DMS53 (cell line): Measurements from ENCODE around the gene ARID4A.
"Not testable (repeated sequence)": the region's sequence is repeated elsewhere in the genome, so short reads cannot be mapped to it uniquely, and the experiment has no call there.

Experiments used
- DNase-seq: peaks from one replicate; lab custom pipeline; 2025; lab: John Stamatoyannopoulos, UW

The ARID4A gene

DNA sequence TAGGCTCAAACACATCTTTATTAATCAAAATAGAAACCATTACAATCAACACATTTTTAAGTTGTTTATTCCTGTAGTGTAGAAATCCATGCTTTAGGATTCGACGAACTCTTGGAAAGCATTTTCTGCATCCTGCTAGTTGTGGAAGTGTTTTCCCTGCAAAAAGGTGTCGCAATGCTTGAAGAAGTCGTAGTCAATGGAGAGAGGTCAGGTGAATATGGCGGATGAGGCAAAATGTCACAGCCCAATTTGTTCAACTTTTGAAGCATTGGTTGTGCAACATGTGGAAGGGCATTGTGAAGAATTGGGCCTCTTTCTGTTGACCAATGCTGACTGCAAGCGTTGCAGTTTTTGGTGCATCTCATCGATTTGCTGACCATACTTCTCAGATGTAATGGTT lies 4.2 kb upstream of the ARID4A start:
- no peak for DNase-seq

GRCh38 chr14:58296726-58297125 lies 1.6 kb upstream of the ARID4A start:
- DNase-seq, result no peak

- DNase-seq, result peak; percentile 62
Observed at GRCh38 chr14:58297412-58297761, 968 bp upstream of the ARID4A start.

DNA sequence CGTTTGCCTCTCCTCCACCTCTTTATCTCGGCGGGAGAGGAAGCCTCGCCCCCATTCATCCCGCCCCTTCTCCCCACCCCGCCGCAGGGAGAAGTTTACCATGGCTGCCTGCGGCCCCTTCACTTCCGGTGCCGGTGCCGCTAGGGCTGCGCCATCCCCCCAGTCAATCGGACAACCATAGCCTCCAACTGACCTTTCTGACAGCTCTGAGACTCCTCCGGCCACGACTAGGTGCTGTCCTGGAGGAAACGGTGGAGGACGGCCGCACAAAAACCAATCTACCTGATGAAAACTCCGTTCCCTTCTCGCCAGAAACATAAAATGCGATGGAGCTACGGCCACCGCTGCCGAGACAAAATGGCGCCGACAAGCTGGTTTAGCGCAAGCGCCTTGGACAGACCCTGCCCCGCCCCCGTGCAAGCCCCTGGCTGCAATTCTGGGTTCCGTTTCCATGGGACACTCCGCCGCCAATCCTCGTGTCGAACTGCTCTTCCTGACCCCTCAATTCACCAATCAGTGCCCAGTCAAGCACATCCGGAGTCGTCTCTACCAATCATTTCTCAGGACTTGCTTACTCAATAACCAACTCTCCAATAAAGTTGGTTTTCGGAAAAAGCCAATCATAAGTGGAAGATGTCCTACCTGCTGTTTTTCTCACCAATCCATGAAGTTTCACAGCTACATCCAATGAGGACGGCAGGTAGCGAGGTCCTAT lies 436 bp upstream of the ARID4A start:
- peak; percentile 99 for DNase-seq

- peak; percentile 42 for DNase-seq
Observed at GRCh38 chr14:58299401-58300330, 1.3 kb downstream of the ARID4A start.

DNA sequence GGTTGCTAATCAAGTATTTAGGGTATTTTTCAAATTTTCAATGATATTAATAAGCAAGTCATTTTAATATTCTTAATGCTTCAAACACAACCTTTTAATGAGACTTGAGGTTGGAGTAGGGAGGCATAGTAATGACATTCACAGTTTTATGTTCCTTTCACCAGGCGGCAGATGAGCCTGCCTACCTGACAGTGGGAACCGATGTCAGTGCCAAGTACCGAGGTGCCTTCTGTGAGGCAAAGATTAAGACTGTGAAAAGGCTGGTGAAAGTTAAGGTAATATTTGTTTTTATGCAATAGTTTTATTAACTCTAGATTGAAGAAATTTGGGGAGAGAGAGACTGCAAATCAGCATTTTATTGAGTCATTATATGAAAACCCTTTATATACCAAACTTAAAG lies 3.1 kb downstream of the ARID4A start:
- DNase-seq, result no peak

DNA sequence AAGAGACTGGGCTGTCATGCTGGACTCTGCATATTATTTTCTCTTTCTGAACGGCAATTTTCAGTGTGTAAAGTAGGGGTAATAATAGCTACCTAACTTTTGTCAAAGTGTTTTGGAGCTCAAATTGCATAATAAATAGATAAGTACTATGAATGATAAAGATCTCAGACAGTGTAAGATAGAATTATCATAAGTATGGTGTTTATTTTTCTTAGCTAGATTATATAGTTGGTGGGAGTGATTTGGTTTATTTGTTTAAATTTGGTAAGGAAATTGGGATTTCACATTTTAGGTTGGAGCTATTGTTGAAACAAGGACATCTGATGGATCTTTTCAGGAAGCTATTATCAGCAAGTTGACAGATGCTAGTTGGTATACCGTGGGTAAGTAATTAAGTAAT lies 7.4 kb downstream of the ARID4A start:
- DNase-seq, result no peak

GRCh38 chr14:58307597-58308316 lies 9.4 kb downstream of the ARID4A start:
- DNase-seq, result no peak

DNA sequence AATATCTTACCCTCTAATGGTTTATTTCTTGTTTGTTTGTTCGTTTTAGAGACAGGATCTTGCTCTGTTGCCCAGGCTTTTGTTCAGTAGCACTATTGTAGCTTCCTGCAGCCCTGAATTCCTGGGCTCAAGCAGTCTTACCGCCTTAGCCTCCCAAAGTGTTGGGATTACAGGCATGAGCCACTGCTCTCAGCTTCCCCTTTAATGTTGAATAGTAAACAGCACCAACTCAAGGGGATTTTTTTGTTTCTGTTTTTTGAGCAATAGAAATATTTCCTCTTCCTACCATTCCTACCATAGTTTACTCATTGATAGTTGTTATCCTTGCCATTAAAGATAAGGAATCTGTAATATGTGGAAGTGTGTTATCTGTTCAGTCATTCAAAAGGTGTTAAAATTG lies 10.7 kb downstream of the ARID4A start:
- no peak for DNase-seq

DNA sequence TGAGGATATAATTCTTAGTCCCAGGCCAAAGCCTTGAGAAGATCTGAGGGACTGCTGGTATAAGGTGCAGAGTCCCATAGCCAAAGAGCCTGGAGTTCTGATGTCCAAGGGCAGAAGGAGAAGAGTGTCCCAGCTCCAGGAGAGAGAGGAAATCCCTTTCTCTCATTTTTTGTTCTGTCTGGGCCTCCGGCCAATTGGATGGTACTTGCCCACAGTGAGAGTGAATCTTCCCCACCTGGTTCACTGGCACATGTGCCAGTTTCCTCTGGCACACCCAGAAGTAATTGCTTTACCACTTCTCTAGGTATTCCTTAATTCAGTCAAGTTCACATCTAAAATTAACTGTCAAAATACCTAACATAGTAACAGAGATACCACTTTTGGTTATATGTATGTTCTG lies 15.3 kb downstream of the ARID4A start:
- DNase-seq, result no peak

DNA sequence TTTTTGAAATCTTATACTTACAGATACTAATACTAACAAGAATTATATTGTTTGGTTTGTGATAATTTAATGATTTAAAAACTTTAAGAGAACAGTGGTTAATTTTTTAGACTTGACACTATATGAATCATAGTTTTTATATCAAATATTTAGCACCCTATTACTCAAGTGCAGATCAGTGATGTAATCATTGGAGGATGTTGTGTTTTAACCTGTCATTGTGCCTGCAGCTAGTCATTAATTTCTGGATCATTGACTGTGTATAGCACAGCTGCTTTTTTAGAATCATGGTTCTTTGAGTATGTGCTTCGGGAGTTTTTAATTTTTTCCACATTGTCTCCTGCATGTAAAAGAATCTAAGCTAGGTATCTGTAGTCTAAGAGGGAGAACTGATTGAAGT lies 17.3 kb downstream of the ARID4A start:
- peak; percentile 17 for DNase-seq

DNA sequence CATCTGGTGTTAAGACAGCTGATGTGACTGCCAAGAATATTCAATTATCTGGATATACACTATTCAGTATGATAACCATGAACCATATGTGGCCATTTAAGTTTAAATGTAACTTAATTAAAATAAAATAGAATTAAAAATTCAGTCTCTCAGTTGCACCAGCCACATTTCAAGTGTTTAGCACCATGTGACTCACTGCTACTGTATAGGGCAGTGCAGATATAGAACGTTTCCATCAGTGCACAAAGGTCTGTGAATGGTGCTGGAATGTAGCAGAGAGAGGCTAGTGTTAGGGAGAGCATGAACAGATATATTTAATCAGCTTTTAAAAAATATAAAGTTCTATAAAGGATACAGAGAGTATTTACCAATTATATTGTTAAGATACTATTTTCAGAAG lies 28.7 kb downstream of the ARID4A start:
- DNase-seq, result no peak

DNA sequence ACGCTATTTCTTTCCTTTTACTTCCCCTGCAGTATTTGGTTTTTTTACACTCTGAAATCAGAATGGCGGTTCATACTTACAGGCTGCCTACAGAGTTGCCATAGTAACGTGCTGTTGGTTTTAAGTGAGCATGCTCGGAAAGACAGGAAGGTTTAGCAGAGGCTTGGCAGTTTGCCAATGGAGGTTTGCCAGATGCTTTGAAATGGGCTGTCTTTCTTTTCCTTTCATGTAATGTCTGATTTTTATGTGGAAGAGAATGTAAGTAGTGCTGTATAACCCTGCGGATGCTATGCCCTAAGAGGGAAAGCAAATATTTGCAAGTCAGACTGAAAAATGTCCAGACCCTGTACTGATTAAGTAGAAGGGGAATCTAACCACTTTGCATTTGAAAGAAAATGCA lies 32.8 kb downstream of the ARID4A start:
- DNase-seq, result peak; percentile 98

- DNase-seq, result no peak
Observed at GRCh38 chr14:58332561-58332960, 34.2 kb downstream of the ARID4A start.

DNA sequence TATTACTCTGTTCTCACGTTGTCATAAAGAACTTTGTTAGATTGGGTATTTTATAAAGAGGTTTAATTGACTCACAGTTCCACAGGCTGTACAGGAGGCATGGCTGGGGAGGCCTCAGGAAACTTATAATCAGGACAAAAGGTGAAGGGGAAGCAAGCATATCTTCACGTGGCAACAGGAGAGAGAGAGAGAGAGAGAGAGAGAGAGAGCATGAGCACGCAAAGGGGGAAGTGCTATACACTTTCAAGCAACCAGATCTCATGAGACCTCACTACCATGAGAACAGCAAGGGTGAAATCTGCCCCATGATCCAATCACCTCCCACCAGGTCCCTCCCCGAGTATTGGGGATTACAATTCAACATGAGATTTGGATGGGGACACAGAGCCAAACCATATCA lies 41.3 kb downstream of the ARID4A start:
- DNase-seq, result not testable (repeated sequence)

DNA sequence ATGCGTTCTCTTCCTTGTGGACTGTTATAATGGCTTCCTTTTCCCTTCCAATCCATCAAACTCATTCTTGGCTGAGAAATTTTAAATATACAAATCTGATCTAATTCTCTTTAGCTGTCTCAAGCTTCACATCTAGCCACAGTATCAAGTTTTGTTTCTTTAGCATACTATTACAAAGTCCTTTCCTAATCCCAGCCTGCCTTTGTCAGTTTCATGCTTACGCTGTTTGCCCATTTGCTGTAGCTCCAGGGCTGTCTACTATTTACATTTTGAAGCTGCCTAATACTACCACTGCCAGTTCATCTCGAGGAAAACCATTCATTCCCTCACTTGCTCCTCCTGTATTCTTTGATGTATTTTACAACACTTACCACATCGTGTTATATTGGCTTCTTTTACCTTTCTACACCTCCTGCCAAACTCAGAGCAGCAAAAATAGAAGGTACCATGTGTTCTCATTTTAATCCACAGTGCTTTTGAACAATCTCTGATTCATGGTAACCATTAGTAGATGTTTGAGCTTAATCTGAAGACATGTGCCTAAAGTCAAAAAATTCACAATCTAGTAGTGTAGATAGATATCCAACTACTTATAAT lies 42.9 kb downstream of the ARID4A start:
- DNase-seq, result no peak

GRCh38 chr14:58343535-58343934 lies 45.2 kb downstream of the ARID4A start:
- not testable (repeated sequence) for DNase-seq

DNA sequence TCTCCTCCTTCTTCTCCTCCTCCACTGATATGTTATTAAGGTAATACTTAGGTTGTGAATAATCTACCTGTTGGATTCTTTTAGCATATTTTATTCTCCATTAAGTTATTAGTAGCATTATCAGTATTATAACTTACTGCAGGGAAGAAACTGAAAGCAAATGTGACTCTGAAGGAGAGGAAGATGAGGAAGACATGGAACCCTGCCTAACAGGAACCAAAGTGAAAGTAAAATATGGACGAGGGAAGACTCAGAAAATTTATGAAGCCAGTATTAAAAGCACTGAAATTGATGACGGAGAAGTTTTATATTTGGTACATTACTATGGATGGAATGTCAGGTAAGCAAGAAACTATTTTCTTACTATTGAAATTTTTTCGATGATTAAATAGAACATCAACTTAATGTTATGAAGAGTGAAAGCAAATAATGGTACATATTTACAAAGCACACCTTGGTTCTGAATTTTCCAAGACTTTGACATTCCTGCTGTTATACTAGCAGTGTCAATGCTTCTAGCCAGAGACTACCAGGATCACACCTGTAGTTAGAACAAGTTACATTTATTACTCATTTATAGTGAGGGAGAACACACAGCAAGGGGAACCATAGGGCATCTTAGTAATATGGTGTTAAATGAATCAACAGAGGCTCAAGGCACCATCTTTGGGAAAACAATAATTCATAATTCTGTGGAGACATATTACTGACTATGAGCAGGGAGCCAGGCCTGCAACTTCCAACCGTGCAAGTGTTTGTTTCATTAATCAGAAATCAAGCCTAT lies 55.4 kb downstream of the ARID4A start:
- DNase-seq, result peak; percentile 18

DNA sequence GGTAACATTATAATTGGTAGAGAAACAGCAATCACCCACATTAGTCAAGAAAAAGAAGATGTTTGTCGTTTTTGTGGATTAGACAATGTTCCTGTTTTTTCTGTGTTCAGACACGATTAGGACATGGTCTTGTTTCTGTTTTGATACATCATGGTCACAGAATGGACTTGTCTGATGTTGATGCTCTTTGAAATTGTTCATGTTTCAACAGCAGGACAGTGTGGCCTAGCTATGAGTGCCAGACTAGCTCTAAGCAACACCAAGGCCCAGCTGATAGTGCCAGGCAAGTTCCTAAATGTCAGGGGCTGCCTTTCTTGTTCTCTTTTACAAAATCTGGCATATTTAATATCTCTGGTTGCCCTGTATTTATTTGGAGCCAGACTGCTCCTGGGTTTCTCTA lies 56.5 kb downstream of the ARID4A start:
- DNase-seq, result no peak

GRCh38 chr14:58356268-58356667 lies 57.9 kb downstream of the ARID4A start:
- no peak for DNase-seq

DNA sequence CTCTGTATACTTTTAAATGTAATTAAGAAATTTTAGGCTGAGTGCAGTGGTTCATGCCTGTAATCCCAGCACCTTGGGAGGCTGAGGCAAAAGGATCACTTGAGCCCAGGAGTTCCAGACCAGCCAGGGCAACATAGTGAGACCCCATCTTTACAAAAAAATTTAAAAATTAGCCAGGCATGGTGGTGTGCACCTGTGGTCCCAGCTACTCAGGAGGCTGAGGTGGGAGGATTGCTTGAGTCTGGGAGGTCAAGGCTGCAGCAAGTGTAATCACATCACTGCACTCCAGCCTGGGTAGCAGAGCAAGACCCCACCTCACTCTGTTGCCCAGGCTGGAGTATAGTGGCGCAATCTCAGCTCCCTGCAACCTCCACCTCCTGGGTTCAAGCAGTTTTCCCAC lies 63.9 kb downstream of the ARID4A start:
- not testable (repeated sequence) for DNase-seq
